IMR-90 (cell line): ENCODE data around the gene OSTF1. TPM values are rescaled to one million over a fixed set of nuclear protein-coding genes. Genes with fewer than 3 reads are reported as not detected.

Experiments used
- ATAC-seq: fragments of 200-7000 bp; cut with Tn5 transposase; 2 replicates; pipeline ENCODE4 v1.9.1; 2020; ENCODE audit warnings: low read depth, mild to moderate bottlenecking, moderate library complexity
- BruUV-seq: library from RNA; stranded (reverse); fragments of 400-500 nt; replicated peaks from 2 replicates; lab custom pipeline; 2021; lab: Mats Ljungman, UMichigan
- CTCF ChIA-PET: fragments of 300-600 bp; formaldehyde crosslinking; extraction: SDS; loops from one replicate; lab custom pipeline; 2021; ENCODE audit warnings: antibody characterized with exemption; lab: Yijun Ruan, JAX
- POLR2A ChIA-PET: fragments of 300-600 bp; sonication (Branson Sonifier 250); formaldehyde crosslinking; loops from one replicate; lab custom pipeline; 2022; ENCODE audit warnings: antibody characterized with exemption; ENCODE audit not compliant: unreplicated experiment; lab: Charles Lee
- DNase-seq: peaks from one replicate; pipeline ENCODE4 v3.0.0; 2013
- H2AFZ ChIP-seq: replicated peaks from 2 replicates; pipeline ENCODE3; 2013; ENCODE audit warnings: low read length, mild to moderate bottlenecking; ENCODE audit not compliant: poor library complexity
- H2AK5ac ChIP-seq: 2 replicates; pipeline ENCODE4 v1.6.1; 2013; ENCODE audit warnings: low read depth, low read length, inconsistent platforms
- H2AK9ac ChIP-seq: replicated peaks from 2 replicates; pipeline ENCODE3; 2013; ENCODE audit warnings: mild to moderate bottlenecking, low read depth, low read length, moderate library complexity; ENCODE audit not compliant: poor library complexity
- H2BK120ac ChIP-seq: 2 replicates; pipeline ENCODE4 v1.6.1; 2013; ENCODE audit warnings: low read depth, low read length, inconsistent platforms
- H2BK15ac ChIP-seq: 3 replicates; pipeline ENCODE4 v1.6.1; 2013; ENCODE audit warnings: low read depth, low read length, inconsistent platforms
- H2BK20ac ChIP-seq: 2 replicates; pipeline ENCODE4 v1.6.1; 2013; ENCODE audit warnings: low read depth, mild to moderate bottlenecking, inconsistent platforms, low read length, moderate library complexity
- H2BK5ac ChIP-seq: 2 replicates; pipeline ENCODE4 v1.6.1; 2013; ENCODE audit warnings: mild to moderate bottlenecking, low read depth, low read length, inconsistent platforms; ENCODE audit not compliant: poor library complexity, severe bottlenecking
- H3K14ac ChIP-seq: replicated peaks from 2 replicates; pipeline ENCODE4 v1.6.1; 2013; ENCODE audit warnings: low read depth, low read length, inconsistent platforms
- H3K18ac ChIP-seq: 2 replicates; pipeline ENCODE4 v1.6.1; 2013; ENCODE audit warnings: low read depth, low read length, control low read depth
- H3K23ac ChIP-seq: 2 replicates; pipeline ENCODE4 v1.6.1; 2013; ENCODE audit warnings: low read depth, low read length, inconsistent platforms
- H3K27ac ChIP-seq: 2 replicates; pipeline ENCODE4 v1.5.1; 2013; ENCODE audit warnings: mild to moderate bottlenecking, control low read depth, low read length; ENCODE audit not compliant: insufficient read depth
- H3K27me3 ChIP-seq: 2 replicates; pipeline ENCODE4 v1.6.1; 2013; ENCODE audit warnings: low read length; ENCODE audit not compliant: control insufficient read depth, insufficient read depth
- H3K36me3 ChIP-seq: 2 replicates; pipeline ENCODE4 v1.6.1; 2013; ENCODE audit warnings: low read length, mixed read lengths; ENCODE audit not compliant: control insufficient read depth, insufficient read depth
- H3K4ac ChIP-seq: 2 replicates; pipeline ENCODE4 v1.6.1; 2013; ENCODE audit warnings: low read depth, low read length, inconsistent platforms
- H3K4me1 ChIP-seq: 2 replicates; pipeline ENCODE4 v1.6.1; 2013; ENCODE audit warnings: low read length, mixed read lengths; ENCODE audit not compliant: control insufficient read depth, insufficient read depth
- H3K4me2 ChIP-seq: 2 replicates; pipeline ENCODE4 v1.6.1; 2013; ENCODE audit warnings: low read depth, mild to moderate bottlenecking, control low read depth, low read length, moderate library complexity
- H3K4me3 ChIP-seq: 2 replicates; pipeline ENCODE4 v1.5.1; 2013; ENCODE audit warnings: low read depth, mild to moderate bottlenecking, control low read depth, low read length, moderate library complexity; ENCODE audit not compliant: insufficient read depth
- H3K56ac ChIP-seq: 2 replicates; pipeline ENCODE4 v1.6.1; 2013; ENCODE audit warnings: low read length, inconsistent platforms; ENCODE audit not compliant: insufficient read depth; ENCODE audit errors: extremely low read depth
- H3K79me1 ChIP-seq, 2 experiments: 2 replicates each; pipeline ENCODE4 v1.6.1; 2013; ENCODE audit warnings: low read length in 2 of 2, inconsistent platforms in 1 of 2, low read depth in 1 of 2
- H3K9ac ChIP-seq: 2 replicates; pipeline ENCODE4 v1.6.1; 2013; ENCODE audit warnings: low read depth, low read length, control low read depth
- H3K9me1 ChIP-seq: 2 replicates; pipeline ENCODE4 v1.6.1; 2013; ENCODE audit warnings: low read length, inconsistent platforms; ENCODE audit not compliant: insufficient read depth
- H3K9me3 ChIP-seq: 2 replicates; pipeline ENCODE4 v1.6.1; 2013; ENCODE audit warnings: low read length; ENCODE audit not compliant: control insufficient read depth, insufficient read depth
- H4K20me1 ChIP-seq: 2 replicates; pipeline ENCODE4 v1.6.1; 2013; ENCODE audit warnings: low read length, inconsistent platforms; ENCODE audit not compliant: insufficient read depth
- H4K5ac ChIP-seq: 2 replicates; pipeline ENCODE4 v1.6.1; 2013; ENCODE audit warnings: mild to moderate bottlenecking, low read depth, low read length, control low read depth
- H4K8ac ChIP-seq, 2 experiments: 2 replicates each; pipeline ENCODE4 v1.6.1; 2013; ENCODE audit warnings: low read depth in 2 of 2, low read length in 2 of 2, control low read depth in 1 of 2, inconsistent platforms in 1 of 2
- H4K91ac ChIP-seq: 2 replicates; pipeline ENCODE4 v1.6.1; 2013; ENCODE audit warnings: low read depth, low read length, inconsistent platforms; ENCODE audit not compliant: insufficient read depth
- BHLHE40 ChIP-seq: fragments of 150-350 bp; IDR thresholded peaks from 2 replicates; pipeline ENCODE4 v1.6.1; 2016; ENCODE audit warnings: mild to moderate bottlenecking, low read depth, low read length
- CEBPB ChIP-seq: IDR thresholded peaks from 2 replicates; pipeline ENCODE4 v1.6.1; 2012; ENCODE audit warnings: low read depth, low read length, improper control_type of control experiment
- CHD1 ChIP-seq: IDR thresholded peaks from 2 replicates; pipeline ENCODE4 v1.6.1; 2012; ENCODE audit warnings: low read depth, low read length, improper control_type of control experiment
- FOS ChIP-seq: fragments of 150-350 bp; IDR thresholded peaks from 2 replicates; pipeline ENCODE4 v1.6.1; 2016; ENCODE audit warnings: low read depth, low read length
- MAFK ChIP-seq: IDR thresholded peaks from 2 replicates; pipeline ENCODE4 v1.6.1; 2012; ENCODE audit warnings: low read depth, low read length, improper control_type of control experiment
- MAZ ChIP-seq: IDR thresholded peaks from 2 replicates; pipeline ENCODE4 v1.6.1; 2012; ENCODE audit warnings: low read depth, mild to moderate bottlenecking, low read length, improper control_type of control experiment, moderate library complexity, borderline replicate concordance
- MXI1 ChIP-seq: IDR thresholded peaks from 2 replicates; pipeline ENCODE4 v1.6.1; 2012; ENCODE audit warnings: low read depth, mild to moderate bottlenecking, low read length, moderate library complexity, borderline replicate concordance
- NFE2L2 ChIP-seq: fragments of 150-350 bp; IDR thresholded peaks from 2 replicates; pipeline ENCODE4 v1.6.1; 2016; ENCODE audit warnings: low read depth, mild to moderate bottlenecking, low read length
- POLR2A ChIP-seq: IDR thresholded peaks from 2 replicates; pipeline ENCODE4 v1.6.1; 2012; ENCODE audit warnings: mild to moderate bottlenecking, low read depth, low read length
- RAD21 ChIP-seq: IDR thresholded peaks from 2 replicates; pipeline ENCODE4 v1.6.1; 2012; ENCODE audit warnings: low read length, improper control_type of control experiment
- RCOR1 ChIP-seq: IDR thresholded peaks from 2 replicates; pipeline ENCODE4 v1.6.1; 2012; ENCODE audit warnings: mild to moderate bottlenecking, low read length, improper control_type of control experiment; ENCODE audit not compliant: insufficient replicate concordance
- RFX5 ChIP-seq: IDR thresholded peaks from 2 replicates; pipeline ENCODE4 v1.8.0; 2012; ENCODE audit warnings: low read depth, mild to moderate bottlenecking, low read length, moderate library complexity
- SMC3 ChIP-seq: fragments of 150-350 bp; IDR thresholded peaks from 2 replicates; pipeline ENCODE4 v1.6.1; 2016; ENCODE audit warnings: low read depth, mild to moderate bottlenecking, antibody characterized with exemption, low read length, moderate library complexity
- whole genome bisulfite sequencing, 2 experiments: methylation state at CpG; one replicate each; pipeline versions ENCODE4 v1.1.5 to v1.1.7; 2013; ENCODE audit warnings: missing lambda C conversion rate in 2 of 2; ENCODE audit not compliant: insufficient read length in 1 of 2; ENCODE audit errors: extremely low coverage in 2 of 2; 5-methylcytosine and 5-hydroxymethylcytosine counted together
- dilution Hi-C: fragments of 300-500 bp; cut with HindIII; formaldehyde crosslinking; loops from one replicate; pipeline ENCODE4 v1.14.3; 2018; ENCODE audit warnings: low sequenced_read_pairs; ENCODE audit not compliant: unreplicated experiment
- in situ Hi-C: fragments of 300-500 bp; cut with MboI; formaldehyde crosslinking; loops from 3 replicates; pipeline ENCODE4 v1.14.3; 2019; ENCODE audit warnings: low sequenced_read_pairs, inconsistent platforms, mixed read lengths
- intact Hi-C: fragments of 100-400 bp; cut with micrococcal nuclease; formaldehyde crosslinking; loops from 2 replicates; pipeline ENCODE4 v1.10.0; 2022
- polyA plus RNA-seq, 3 experiments: library from polyadenylated mRNA; depleted of rRNA; stranded (reverse); fragments of >200 nt; gene quantifications; 2 replicates each; pipeline ENCODE4 v1.2.3, GENCODE V29; 2012; ENCODE audit warnings: low replicate concordance in 1 of 3
- total RNA-seq: library from RNA; depleted of rRNA; stranded (reverse); fragments of >200 nt; gene quantifications from 2 replicates; pipeline ENCODE4 v1.2.3, GENCODE V29; 2012
- TF ChIP-seq, protein P1 (sequence below): fragments of 150-350 bp; IDR thresholded peaks from 2 replicates; pipeline ENCODE4 v1.6.1; 2016; ENCODE audit warnings: low read depth, mild to moderate bottlenecking, low read length, moderate library complexity, borderline replicate concordance
- TF ChIP-seq, protein P2 (sequence below): fragments of 150-350 bp; IDR thresholded peaks from 2 replicates; pipeline ENCODE4 v1.6.1; 2017; ENCODE audit warnings: mild to moderate bottlenecking, antibody characterized with exemption, low read length, low read depth
- TF ChIP-seq, protein P3 (sequence below): conservative IDR thresholded peaks from 2 replicates; pipeline ENCODE4 v1.5.1; 2012; ENCODE audit warnings: mild to moderate bottlenecking, low read depth, low read length, improper control_type of control experiment

OSTF1 gene
- total and polyA plus RNA-seq, 2 of the 4 experiments (the other 2 are of a cell fraction): 17.1 to 41.6 TPM

DNA sequence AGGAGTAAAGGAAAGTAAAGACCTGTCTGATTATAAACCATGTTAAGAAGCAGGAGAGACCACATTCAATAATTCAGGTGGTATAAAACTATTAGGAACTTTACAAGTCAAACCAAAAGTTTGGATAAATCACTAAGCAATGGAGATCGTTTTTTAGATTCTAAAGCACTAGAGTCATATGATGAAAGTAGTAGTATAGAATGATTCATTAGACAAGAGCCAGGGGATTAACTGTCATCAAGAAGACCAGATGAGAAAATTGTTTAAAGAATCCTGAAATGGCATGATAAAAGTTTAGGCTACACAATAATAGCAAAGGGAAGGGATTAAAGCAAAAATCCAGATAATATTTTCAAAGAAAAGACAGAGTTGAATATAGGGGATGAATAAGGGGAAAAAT, 47.3 kb upstream of the OSTF1 start:
- Histone ChIP-seq H2AK5ac (no peak overlapping the region), H2BK120ac (peak overlapping the region; percentile 36; the same call in 1 of the 2 replicates), H3K27ac (no peak overlapping the region; the same call in 1 of the 2 replicates), H3K9me1 (peaks cover 9% of the 10 kb centered on the region; the same call in 1 of the 2 replicates), H3K14ac (no peak overlapping the region), H2BK20ac (no peak overlapping the region), H4K91ac (no peak overlapping the region), H4K20me1 (no peaks in the 10 kb centered on the region), H2AK9ac (no peak overlapping the region), H3K4me3 (no peak overlapping the region), H2BK5ac (peak overlapping the region; percentile 47), H3K4me2 (peak overlapping the region; percentile 30; the same call in 1 of the 2 replicates), H3K9ac (no peak overlapping the region), H3K9me3 (no peaks in the 10 kb centered on the region), H3K56ac (no peak overlapping the region), H3K4ac (no peak overlapping the region), H3K4me1 (peaks cover 18% of the 10 kb centered on the region), H4K5ac (peak overlapping the region; percentile 1; the same call in 1 of the 2 replicates), H3K79me1 (peaks cover 0 to 3% of the 10 kb centered on the region in 2 experiments; a peak in 1 of 4 replicates), H2AFZ (no peak overlapping the region), H3K18ac (peak overlapping the region; percentile 55; the same call in 1 of the 2 replicates), H3K23ac (no peak overlapping the region), H3K27me3 (no peaks in the 10 kb centered on the region; the same call in 1 of the 2 replicates), H2BK15ac (no peak overlapping the region), H3K36me3 (no peaks in the 10 kb centered on the region), H4K8ac (peak overlapping the region in 1 of 2 experiments; percentile 21; a peak in 1 of 4 replicates)
- ATAC-seq: no peak
- no TSS peak for BruUV-seq
- DNase-seq: no peak
- intact Hi-C loops: no loop called here
- TF ChIP-seq RAD21 (no peak), RCOR1 (no peak), BHLHE40 (no peak), SMC3 (no peak), MAFK (no peak), CEBPB (no peak), CHD1 (no peak), MAZ (no peak), POLR2A (no peak), MXI1 (no peak), FOS (no peak), NFE2L2 (no peak), RFX5 (no peak)
- TF ChIP-seq, protein P1, sequence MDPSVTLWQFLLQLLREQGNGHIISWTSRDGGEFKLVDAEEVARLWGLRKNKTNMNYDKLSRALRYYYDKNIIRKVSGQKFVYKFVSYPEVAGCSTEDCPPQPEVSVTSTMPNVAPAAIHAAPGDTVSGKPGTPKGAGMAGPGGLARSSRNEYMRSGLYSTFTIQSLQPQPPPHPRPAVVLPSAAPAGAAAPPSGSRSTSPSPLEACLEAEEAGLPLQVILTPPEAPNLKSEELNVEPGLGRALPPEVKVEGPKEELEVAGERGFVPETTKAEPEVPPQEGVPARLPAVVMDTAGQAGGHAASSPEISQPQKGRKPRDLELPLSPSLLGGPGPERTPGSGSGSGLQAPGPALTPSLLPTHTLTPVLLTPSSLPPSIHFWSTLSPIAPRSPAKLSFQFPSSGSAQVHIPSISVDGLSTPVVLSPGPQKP: no peak
- TF ChIP-seq, protein P2, sequence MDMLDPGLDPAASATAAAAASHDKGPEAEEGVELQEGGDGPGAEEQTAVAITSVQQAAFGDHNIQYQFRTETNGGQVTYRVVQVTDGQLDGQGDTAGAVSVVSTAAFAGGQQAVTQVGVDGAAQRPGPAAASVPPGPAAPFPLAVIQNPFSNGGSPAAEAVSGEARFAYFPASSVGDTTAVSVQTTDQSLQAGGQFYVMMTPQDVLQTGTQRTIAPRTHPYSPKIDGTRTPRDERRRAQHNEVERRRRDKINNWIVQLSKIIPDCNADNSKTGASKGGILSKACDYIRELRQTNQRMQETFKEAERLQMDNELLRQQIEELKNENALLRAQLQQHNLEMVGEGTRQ: no peak
- TF ChIP-seq, protein P3, sequence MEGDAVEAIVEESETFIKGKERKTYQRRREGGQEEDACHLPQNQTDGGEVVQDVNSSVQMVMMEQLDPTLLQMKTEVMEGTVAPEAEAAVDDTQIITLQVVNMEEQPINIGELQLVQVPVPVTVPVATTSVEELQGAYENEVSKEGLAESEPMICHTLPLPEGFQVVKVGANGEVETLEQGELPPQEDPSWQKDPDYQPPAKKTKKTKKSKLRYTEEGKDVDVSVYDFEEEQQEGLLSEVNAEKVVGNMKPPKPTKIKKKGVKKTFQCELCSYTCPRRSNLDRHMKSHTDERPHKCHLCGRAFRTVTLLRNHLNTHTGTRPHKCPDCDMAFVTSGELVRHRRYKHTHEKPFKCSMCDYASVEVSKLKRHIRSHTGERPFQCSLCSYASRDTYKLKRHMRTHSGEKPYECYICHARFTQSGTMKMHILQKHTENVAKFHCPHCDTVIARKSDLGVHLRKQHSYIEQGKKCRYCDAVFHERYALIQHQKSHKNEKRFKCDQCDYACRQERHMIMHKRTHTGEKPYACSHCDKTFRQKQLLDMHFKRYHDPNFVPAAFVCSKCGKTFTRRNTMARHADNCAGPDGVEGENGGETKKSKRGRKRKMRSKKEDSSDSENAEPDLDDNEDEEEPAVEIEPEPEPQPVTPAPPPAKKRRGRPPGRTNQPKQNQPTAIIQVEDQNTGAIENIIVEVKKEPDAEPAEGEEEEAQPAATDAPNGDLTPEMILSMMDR: no peak
- no CpG with 5 or more reads among the region's 1 CpG for WGBS, 2 experiments
- in situ Hi-C loops: no loop called here
- ChIA-PET POLR2A (no interaction called here), CTCF (no interaction called here)
- dilution Hi-C loops: no loop called here
